Upper lobe of left lung (tissue), 6 donors: ENCODE measurements around the gene DBNDD2. TPM values are rescaled to one million over a fixed set of nuclear protein-coding genes. Genes with fewer than 3 reads are reported as not detected.
A peak's percentile ranks its signal among the peaks of the same experiment; 100 is the strongest.

Experiments used
- ATAC-seq, 2 donors: fragments of 200-7000 bp; cut with Tn5 transposase; one replicate each; pipeline ENCODE4 v1.9.1; 2022; ENCODE audit warnings: mild to moderate bottlenecking in 2 of 2, moderate library complexity in 2 of 2; ENCODE audit not compliant: low FRiP score in 2 of 2
- DNase-seq, 2 donors: peaks; one replicate each; pipeline ENCODE4 v3.0.0-alpha.2; 2019 to 2020
- H3K27ac ChIP-seq, 4 donors: fragments of 200-600 bp; sonication (generic); one replicate each; pipeline ENCODE4 v1.5.1; 2016 to 2019
- H3K27me3 ChIP-seq, 4 donors: fragments of 200-600 bp; sonication (generic); one replicate each; pipeline ENCODE4 v1.5.1; 2017 to 2019
- H3K36me3 ChIP-seq, 4 donors: fragments of 200-600 bp; sonication (generic); one replicate each; pipeline ENCODE4 v1.5.1; 2016 to 2019
- H3K4me1 ChIP-seq, 4 donors: fragments of 200-600 bp; sonication (generic); one replicate each; pipeline ENCODE4 v1.5.1; 2018 to 2019
- H3K4me3 ChIP-seq, 4 donors: fragments of 200-600 bp; sonication (generic); one replicate each; pipeline ENCODE4 v1.5.1; 2017 to 2019; ENCODE audit warnings: mild to moderate bottlenecking in 2 of 4, moderate library complexity in 1 of 4
- H3K9me3 ChIP-seq, 4 donors: fragments of 200-600 bp; sonication (generic); one replicate each; pipeline ENCODE4 v1.5.1; 2018 to 2019
- EP300 ChIP-seq, 4 donors: sonication (generic); formaldehyde crosslinking; IDR thresholded peaks; one replicate each; pipeline ENCODE4 v1.5.1; 2017; ENCODE audit warnings: antibody characterized with exemption in 4 of 4, control low read depth in 2 of 4
- POLR2A ChIP-seq, 4 donors: fragments of 450-650 bp; IDR thresholded peaks; one replicate each; pipeline ENCODE4 v1.5.1; 2016 to 2017; ENCODE audit warnings: antibody characterized with exemption in 4 of 4, mild to moderate bottlenecking in 2 of 4
- POLR2AphosphoS5 ChIP-seq, 2 donors: sonication (generic); formaldehyde crosslinking; IDR thresholded peaks; one replicate each; pipeline ENCODE4 v1.5.1; 2017; ENCODE audit warnings: antibody characterized with exemption in 2 of 2
- WGBS, 2 donors: methylation state at CpG; one replicate each; pipeline ENCODE4 v1.1.5; 2017 to 2018; 5-methylcytosine and 5-hydroxymethylcytosine counted together
- total RNA-seq, 6 donors: library from RNA; depleted of rRNA in 4 of 6; stranded (reverse); fragments of >200 nt in 4 of 6; gene quantifications; one replicate each; pipeline versions ENCODE4 v1.1.0 to v1.2.1, GENCODE V29; 2016 to 2021
- TF ChIP-seq, protein P1 (sequence below), 6 experiments: fragments of 450-650 bp in 4 of 6; fragments of 200-600 bp in 2 of 6; sonication (generic) in 2 of 6; IDR thresholded peaks; one replicate each; pipeline ENCODE4 v1.5.1; 2016 to 2019; ENCODE audit warnings: antibody characterized with exemption in 6 of 6
- donor health status: DM: no; HTN: no; CAD: no; lungs with moderate emphysema.
- donor health status: DM: no; HTN: yes; CAD: no; lungs with severe emphysema.

DBNDD2 gene, protein sequence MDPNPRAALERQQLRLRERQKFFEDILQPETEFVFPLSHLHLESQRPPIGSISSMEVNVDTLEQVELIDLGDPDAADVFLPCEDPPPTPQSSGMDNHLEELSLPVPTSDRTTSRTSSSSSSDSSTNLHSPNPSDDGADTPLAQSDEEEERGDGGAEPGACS
- 10 to 100 TPM; 30.4 to 75.4 (median 52.8) TPM for total RNA-seq

DNA sequence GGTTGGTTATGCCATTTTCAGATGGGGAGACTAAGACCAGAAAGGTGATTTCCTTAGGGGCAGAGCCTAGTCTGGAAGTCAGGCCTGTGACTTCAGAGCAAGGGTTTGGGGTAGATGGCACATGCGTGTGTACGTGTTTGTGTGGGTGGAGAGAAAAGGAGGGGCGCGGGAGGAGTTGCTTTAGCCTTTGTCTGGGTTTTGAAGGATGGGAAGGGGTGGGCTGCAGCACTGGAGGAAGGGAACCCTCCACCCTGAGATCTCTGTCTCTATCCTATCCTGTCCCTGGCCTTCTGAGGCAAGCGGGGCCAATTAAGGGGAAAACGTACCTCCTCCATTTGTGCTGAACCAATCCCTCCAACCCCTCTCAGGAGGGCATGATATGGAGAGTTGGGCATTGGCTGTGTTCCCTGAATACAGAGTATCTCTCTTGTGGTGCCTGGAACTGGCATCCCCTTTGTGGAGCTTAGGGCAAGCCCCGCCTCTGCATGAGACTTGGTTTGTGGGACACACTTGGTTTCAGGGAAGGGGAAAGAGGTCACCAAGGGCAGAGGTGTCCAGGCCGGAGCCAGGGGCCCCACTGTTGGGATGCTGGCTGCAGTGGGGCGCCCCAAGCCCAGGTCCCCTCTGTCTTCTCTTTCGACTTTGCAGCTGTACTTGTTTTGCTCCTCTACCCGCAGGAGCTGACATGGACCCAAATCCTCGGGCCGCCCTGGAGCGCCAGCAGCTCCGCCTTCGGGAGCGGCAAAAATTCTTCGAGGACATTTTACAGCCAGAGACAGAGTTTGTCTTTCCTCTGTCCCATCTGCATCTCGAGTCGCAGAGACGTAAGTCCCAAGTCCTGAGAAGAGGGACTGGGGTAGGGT, at the start of gene DBNDD2:
TSS of gene DBNDD2 (plus strand) at position 507 of the 863 bp plus-strand sequence. CDS start at position 686, 179 bp downstream.
- Histone ChIP-seq H3K4me3 (peak within 1 kb of the TSS; percentile 60 to 87 (median 76)), H3K36me3 (peaks cover 0 to 39% (median 14%) of the 10 kb centered on the region in 4 donors), H3K27ac (peak within 1 kb of the TSS; percentile 86 to 94 (median 91)), H3K4me1 (peaks cover 13 to 18% (median 15%) of the 10 kb centered on the region in 4 donors), H3K27me3 (no peaks in the 10 kb centered on the region), H3K9me3 (no peaks in the 10 kb centered on the region)
- WGBS, 2 donors, result 87 to 91% methylated on average over 18 to 21 of the region's 21 CpGs
- peak in 1 of 2 donors; percentile 61 for DNase-seq
- TF ChIP-seq POLR2A (IDR thresholded peaks at IDR 0.05) (no peak), POLR2AphosphoS5 (IDR thresholded peaks at IDR 0.05) (no peak), EP300 (IDR thresholded peaks at IDR 0.05) (no peak)
- TF ChIP-seq, protein P1, sequence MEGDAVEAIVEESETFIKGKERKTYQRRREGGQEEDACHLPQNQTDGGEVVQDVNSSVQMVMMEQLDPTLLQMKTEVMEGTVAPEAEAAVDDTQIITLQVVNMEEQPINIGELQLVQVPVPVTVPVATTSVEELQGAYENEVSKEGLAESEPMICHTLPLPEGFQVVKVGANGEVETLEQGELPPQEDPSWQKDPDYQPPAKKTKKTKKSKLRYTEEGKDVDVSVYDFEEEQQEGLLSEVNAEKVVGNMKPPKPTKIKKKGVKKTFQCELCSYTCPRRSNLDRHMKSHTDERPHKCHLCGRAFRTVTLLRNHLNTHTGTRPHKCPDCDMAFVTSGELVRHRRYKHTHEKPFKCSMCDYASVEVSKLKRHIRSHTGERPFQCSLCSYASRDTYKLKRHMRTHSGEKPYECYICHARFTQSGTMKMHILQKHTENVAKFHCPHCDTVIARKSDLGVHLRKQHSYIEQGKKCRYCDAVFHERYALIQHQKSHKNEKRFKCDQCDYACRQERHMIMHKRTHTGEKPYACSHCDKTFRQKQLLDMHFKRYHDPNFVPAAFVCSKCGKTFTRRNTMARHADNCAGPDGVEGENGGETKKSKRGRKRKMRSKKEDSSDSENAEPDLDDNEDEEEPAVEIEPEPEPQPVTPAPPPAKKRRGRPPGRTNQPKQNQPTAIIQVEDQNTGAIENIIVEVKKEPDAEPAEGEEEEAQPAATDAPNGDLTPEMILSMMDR (IDR thresholded peaks at IDR 0.05), result no peak
- no peak for ATAC-seq

DNA sequence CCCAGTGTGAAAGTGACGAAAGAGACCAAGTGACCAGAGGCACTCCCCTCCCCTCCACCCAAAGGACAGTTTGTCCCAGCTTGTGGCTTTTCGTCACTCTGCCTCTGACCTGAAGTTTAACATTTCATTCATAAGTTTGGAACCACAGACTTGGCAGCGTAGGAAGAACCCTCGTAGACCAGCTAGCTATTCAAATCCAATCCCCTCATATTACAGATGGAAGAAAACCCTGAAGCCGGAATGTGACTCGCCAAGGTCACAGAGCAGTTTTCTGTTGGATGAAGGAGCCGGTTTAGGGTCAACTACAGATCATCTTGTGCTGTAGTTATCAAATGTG, 49.1 kb upstream of the DBNDD2 start:
- Histone ChIP-seq H3K36me3 (no peaks in the 10 kb centered on the region), H3K4me3 (no peak overlapping the region), H3K9me3 (no peaks in the 10 kb centered on the region), H3K27ac (peak overlapping the region; percentile 69 to 98 (median 78)), H3K4me1 (peaks cover 44 to 74% (median 48%) of the 10 kb centered on the region in 4 donors), H3K27me3 (no peaks in the 10 kb centered on the region)
- TF ChIP-seq, protein P1 (IDR thresholded peaks at IDR 0.05), result no peak
- TF ChIP-seq POLR2A (IDR thresholded peaks at IDR 0.05) (peak in 2 of 4 donors; percentile 15 to 46), EP300 (IDR thresholded peaks at IDR 0.05) (peak; percentile 23 to 99 (median 97)), POLR2AphosphoS5 (IDR thresholded peaks at IDR 0.05) (peak; percentile 87 to 93)
- 52 to 57% methylated on average over 7 of the region's 7 CpGs for WGBS, 2 donors
- peak; percentile 26 to 81 for ATAC-seq
- DNase-seq, result peak in 1 of 2 donors; percentile 93

DNA sequence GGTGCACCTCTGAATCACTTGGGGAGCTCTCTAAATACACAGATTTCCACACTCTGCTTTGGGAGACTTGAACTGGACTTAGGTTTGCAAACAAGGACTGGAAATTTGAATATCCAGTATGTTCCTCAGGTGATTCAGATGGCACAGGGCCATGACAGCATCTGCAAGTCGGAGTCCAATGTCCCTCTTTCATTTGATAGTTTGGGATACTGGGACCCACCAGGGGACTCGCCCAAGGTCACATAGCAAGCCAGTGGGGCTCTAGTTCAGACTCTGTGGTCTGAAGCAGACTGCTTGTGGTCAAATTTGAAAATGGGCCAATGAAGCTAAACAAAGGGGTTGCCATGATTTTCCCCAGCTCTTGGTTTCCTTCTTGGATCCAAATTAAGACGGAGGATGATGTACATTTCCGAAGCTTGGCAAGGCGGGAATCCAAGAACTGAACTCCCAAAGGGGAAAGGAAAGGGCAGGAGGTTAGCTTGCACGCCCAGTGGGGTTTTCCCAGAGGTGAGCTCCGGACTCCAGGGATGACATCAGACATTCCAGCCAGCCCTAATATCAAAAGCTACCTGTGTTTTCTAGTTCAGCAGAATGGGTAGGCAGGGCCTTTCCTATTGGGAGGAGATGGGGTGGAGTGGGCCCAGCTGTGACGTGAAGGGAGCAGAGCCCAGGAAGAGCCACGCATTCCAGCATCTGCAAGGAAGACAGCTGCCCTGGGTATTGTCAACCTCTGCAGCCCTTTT, 48.5 kb upstream of the DBNDD2 start:
- Histone ChIP-seq H3K27me3 (no peaks in the 10 kb centered on the region), H3K4me1 (peaks cover 46 to 77% (median 51%) of the 10 kb centered on the region in 4 donors), H3K36me3 (no peaks in the 10 kb centered on the region), H3K4me3 (no peak overlapping the region), H3K9me3 (no peaks in the 10 kb centered on the region), H3K27ac (peak overlapping the region; percentile 69 to 98 (median 78))
- 55 to 63% methylated on average over 9 of the region's 9 CpGs for WGBS, 2 donors
- DNase-seq, result peak in 1 of 2 donors; percentile 67
- TF ChIP-seq POLR2AphosphoS5 (IDR thresholded peaks at IDR 0.05), result peak in 1 of 2 donors; percentile 9
- TF ChIP-seq, protein P1 (IDR thresholded peaks at IDR 0.05), result no peak
- ATAC-seq, result no peak

DNA sequence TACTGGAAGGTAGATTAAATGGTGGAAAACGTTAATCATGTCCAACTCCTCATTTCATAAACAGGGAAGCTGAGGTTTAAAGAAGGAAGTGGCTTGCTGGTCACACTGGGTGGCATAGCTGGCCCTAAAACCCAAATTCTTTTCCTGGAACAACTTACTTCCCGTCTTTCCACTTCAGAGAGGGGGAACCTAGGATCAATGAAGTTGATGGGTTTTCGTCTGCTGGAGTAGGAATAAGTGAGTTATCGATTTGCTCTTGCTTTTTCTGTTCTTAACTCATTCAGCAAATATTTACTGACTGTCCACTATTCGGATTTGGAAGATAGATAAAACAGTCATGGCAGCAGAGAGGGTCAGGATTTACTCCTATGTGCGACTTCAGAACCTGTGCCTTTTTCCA, 46.3 kb upstream of the DBNDD2 start:
- DNase-seq, result peak in 1 of 2 donors; percentile 37
- H3K36me3 ChIP-seq, result peaks cover 1 to 14% (median 6%) of the 10 kb centered on the region in 4 donors
- no peak for ATAC-seq
- peak in 1 of 4 donors; percentile 24 for TF ChIP-seq POLR2A (IDR thresholded peaks at IDR 0.05)
- TF ChIP-seq, protein P1 (IDR thresholded peaks at IDR 0.05), result no peak
- TF ChIP-seq POLR2AphosphoS5 (IDR thresholded peaks at IDR 0.05), result no peak
- H3K27me3 ChIP-seq, result no peaks in the 10 kb centered on the region
- peaks cover 49 to 83% (median 57%) of the 10 kb centered on the region in 4 donors for H3K4me1 ChIP-seq
- no peaks in the 10 kb centered on the region for H3K9me3 ChIP-seq
- H3K27ac ChIP-seq, result peak overlapping the region; percentile 66 to 98 (median 95)
- 50 to 56% methylated on average over 6 of the region's 6 CpGs for whole genome bisulfite sequencing, 2 donors
- peak overlapping the region in 1 of 4 donors; percentile 70 for H3K4me3 ChIP-seq
